T-helper 1 cell (primary cell): ENCODE data around the gene IL12B.
"Not testable (repeated sequence)": the region's sequence is repeated elsewhere in the genome, so short reads cannot be mapped to it uniquely, and the experiment has no call there.

Experiments
- DNase-seq, 5 donors: peaks; one replicate each; pipeline ENCODE4 v3.0.0-alpha.2; 2012 to 2020

The IL12B gene

GRCh38 chr5:159290741-159291140 is 39.5 kb downstream of the IL12B start:
- DNase-seq = no peak

GRCh38 chr5:159286420-159287035 is 43.8 kb downstream of the IL12B start:
- peak in 1 of 5 donors; percentile 27 for DNase-seq

GRCh38 chr5:159274676-159275075 is 55.6 kb downstream of the IL12B start:
- no peak for DNase-seq

GRCh38 chr5:159273923-159274322 is 56.4 kb downstream of the IL12B start:
- no peak for DNase-seq

- DNase-seq = no peak
Observed at GRCh38 chr5:159269723-159270122, 60.6 kb downstream of the IL12B start.

GRCh38 chr5:159266764-159267163 is 63.5 kb downstream of the IL12B start:
- DNase-seq = not testable (repeated sequence)
